Measurements from ENCODE around the gene AUP1. TPM values are rescaled to one million over a fixed set of nuclear protein-coding genes. Genes with fewer than 3 reads are reported as not detected.
"Not testable (repeated sequence)": the region's sequence is repeated elsewhere in the genome, so short reads cannot be mapped to it uniquely, and the experiment has no call there.

The AUP1 gene
- total RNA-seq, 6 experiments from 2014 or later: 64.6 to 109 (median 80.4) TPM

GRCh38 chr2:74564222-74564621, 34.7 kb upstream of the AUP1 start:
- no peak for DNase-seq
- no peak for TF ChIP-seq CTCF (IDR thresholded peaks at IDR 0.05)
- no peaks in the 10 kb centered on the region for H3K27me3 ChIP-seq
- H3K4me1 ChIP-seq: no peaks in the 10 kb centered on the region
- H3K4me3 ChIP-seq: no peak overlapping the region
- H3K9me3 ChIP-seq: no peaks in the 10 kb centered on the region
- intact Hi-C loops (cut with DNase I): no loop called here
- no peak for ATAC-seq
- no peak overlapping the region for H3K27ac ChIP-seq
- H3K36me3 ChIP-seq: no peaks in the 10 kb centered on the region
- WGBS (ENCODE audit: insufficient coverage, low coverage, low lambda C conversion rate, missing lambda C conversion rate): 61% methylated on average over 5 of the region's 5 CpGs

GRCh38 chr2:74562126-74562775, 32.7 kb upstream of the AUP1 start:
- H3K27me3 ChIP-seq: no peaks in the 10 kb centered on the region
- intact Hi-C loops (cut with DNase I): no loop called here
- ATAC-seq: peak in 2 of 4 donors; percentile 33 to 35
- H3K27ac ChIP-seq: no peak overlapping the region
- H3K4me3 ChIP-seq: no peak overlapping the region
- H3K9me3 ChIP-seq: no peaks in the 10 kb centered on the region
- no peak for DNase-seq
- no peak for TF ChIP-seq POLR2A (IDR thresholded peaks at IDR 0.05)
- no peak for TF ChIP-seq CTCF (IDR thresholded peaks at IDR 0.05)
- H3K36me3 ChIP-seq: no peaks in the 10 kb centered on the region
- H3K4me1 ChIP-seq: no peaks in the 10 kb centered on the region
- 84% methylated on average over 6 of the region's 7 CpGs for WGBS (ENCODE audit: insufficient coverage, low coverage, low lambda C conversion rate, missing lambda C conversion rate)

- H3K4me1 ChIP-seq; H3K9me3 ChIP-seq; H3K4me3 ChIP-seq; H3K27ac ChIP-seq; H3K27me3 ChIP-seq; ATAC-seq; DNase-seq; intact Hi-C loops (cut with DNase I); H3K36me3 ChIP-seq: not testable (repeated sequence)
- 86% methylated on average over 1 of the region's 1 CpG for WGBS (ENCODE audit: insufficient coverage, low coverage, low lambda C conversion rate, missing lambda C conversion rate)
These were observed 31.5 kb upstream of the AUP1 start for GRCh38 chr2:74561022-74561421.

- no peaks in the 10 kb centered on the region for H3K36me3 ChIP-seq
- TF ChIP-seq POLR2A (IDR thresholded peaks at IDR 0.05): no peak
- no peak for TF ChIP-seq CTCF (IDR thresholded peaks at IDR 0.05)
- H3K27me3 ChIP-seq: no peaks in the 10 kb centered on the region
- H3K4me3 ChIP-seq: no peak overlapping the region
- WGBS (ENCODE audit: insufficient coverage, low coverage, low lambda C conversion rate, missing lambda C conversion rate): 55% methylated on average over 4 of the region's 6 CpGs
- DNase-seq (no peak), ATAC-seq (no peak)
- H3K27ac ChIP-seq: no peak overlapping the region
- intact Hi-C loops (cut with DNase I): no loop called here
- H3K9me3 ChIP-seq: no peaks in the 10 kb centered on the region
- no peaks in the 10 kb centered on the region for H3K4me1 ChIP-seq
These were observed 31.1 kb upstream of the AUP1 start for GRCh38 chr2:74560591-74560990.

GRCh38 chr2:74559912-74560311, 30.4 kb upstream of the AUP1 start:
- no peak for ATAC-seq
- TF ChIP-seq POLR2A (IDR thresholded peaks at IDR 0.05) (no peak), CTCF (IDR thresholded peaks at IDR 0.05) (no peak)
- H3K4me1 ChIP-seq: no peaks in the 10 kb centered on the region
- no peak overlapping the region for H3K4me3 ChIP-seq
- intact Hi-C loops (cut with DNase I): no loop called here
- 49% methylated on average over 5 of the region's 5 CpGs for WGBS (ENCODE audit: insufficient coverage, low coverage, low lambda C conversion rate, missing lambda C conversion rate)
- H3K36me3 ChIP-seq: no peaks in the 10 kb centered on the region
- H3K27me3 ChIP-seq: no peaks in the 10 kb centered on the region
- no peak for DNase-seq
- no peaks in the 10 kb centered on the region for H3K9me3 ChIP-seq
- no peak overlapping the region for H3K27ac ChIP-seq
